ENCODE results near the gene GRAMD1B. TPM values are rescaled to one million over a fixed set of nuclear protein-coding genes. Genes with fewer than 3 reads are reported as not detected.

Gene GRAMD1B
- total and polyA plus RNA-seq, 2 donors (not counting 1 experiment from before 2014, with no cell fraction given), result 0.58 to 11.6 TPM

- POLR2A ChIA-PET, result no interaction called here
- no peak overlapping the region for H2AFZ ChIP-seq (ENCODE audit: insufficient read depth, low read depth, low read length, poor library complexity, severe bottlenecking)
- Mint-ChIP-seq H3K27ac (no peak overlapping the region), H3K4me1 (peaks cover 23% of the 10 kb centered on the region), H3K9me3 (ENCODE audit: insufficient read depth) (no peaks in the 10 kb centered on the region), H3K27me3 (no peaks in the 10 kb centered on the region), H3K4me3 (no peak overlapping the region)
- no peaks in the 10 kb centered on the region for H3K27me3 ChIP-seq (replicated peaks in 1 of 4; ENCODE audit: control extremely low read depth in 1 of 4, control insufficient read depth in 3 of 4, insufficient read depth in 4 of 4, low read length in 3 of 4)
- no peaks in the 10 kb centered on the region for H3K36me3 ChIP-seq (replicated peaks in 1 of 2; ENCODE audit: control extremely low read depth in 1 of 2, control insufficient read depth in 1 of 2, extremely low read depth in 1 of 2, insufficient read depth in 2 of 2, low read length in 1 of 2)
- no peaks in the 10 kb centered on the region for H3K9me3 ChIP-seq (ENCODE audit: control extremely low read depth in 1 of 3, control insufficient read depth in 2 of 3, insufficient read depth in 1 of 3, low read length in 2 of 3)
- no peak for TF ChIP-seq EZH2 (IDR thresholded peaks at IDR 0.05; ENCODE audit: borderline replicate concordance, insufficient read depth, low read depth, low read length, poor library complexity, severe bottlenecking)
- no peaks in the 10 kb centered on the region for H4K20me1 ChIP-seq (ENCODE audit: control insufficient read depth, insufficient read depth, low read length, poor library complexity, severe bottlenecking)
- no peak overlapping the region for H3K9ac ChIP-seq (ENCODE audit: low read length)
- H3K4me3 ChIP-seq (ENCODE audit: control extremely low read depth in 1 of 5, extremely low read depth in 1 of 5, insufficient read depth in 1 of 5, low read depth in 2 of 5, low read length in 4 of 5), result no peak overlapping the region
- DNase-seq (no peak), ATAC-seq (ENCODE audit: low read depth) (no peak)
- H3K4me2 ChIP-seq (replicated peaks; ENCODE audit: low read depth, low read length, poor library complexity, severe bottlenecking), result no peak overlapping the region
- H3K79me2 ChIP-seq (ENCODE audit: control insufficient read depth, insufficient read depth, low read length), result no peaks in the 10 kb centered on the region
- intact Hi-C loops (cut with micrococcal nuclease), result no loop called here
- WGBS (ENCODE audit: insufficient coverage), result 91% methylated on average over 4 of the region's 5 CpGs
- no peak overlapping the region for H3K27ac ChIP-seq (ENCODE audit: low read length in 2 of 2)
- CTCF ChIA-PET, result interaction anchor here (1.2 to 4.0 kb wide), 5 partner anchors 11 to 128 kb away, joined by 3 to 40 read pairs (median 7); no protein-coding TSS in a partner anchor
- H3K4me1 ChIP-seq (ENCODE audit: control insufficient read depth in 2 of 2, insufficient read depth in 2 of 2, low read length in 2 of 2), result peaks cover 9 to 16% of the 10 kb centered on the region in 2 donors
These were observed 149.4 kb downstream of the GRAMD1B start for GRCh38 chr11:123579482-123579812.

GRCh38 chr11:123580137-123580536 lies 150.1 kb downstream of the GRAMD1B start:
- peaks cover 9 to 16% of the 10 kb centered on the region in 2 donors for H3K4me1 ChIP-seq (ENCODE audit: control insufficient read depth in 2 of 2, insufficient read depth in 2 of 2, low read length in 2 of 2)
- no peak overlapping the region for H3K4me3 ChIP-seq (ENCODE audit: control extremely low read depth in 1 of 5, extremely low read depth in 1 of 5, insufficient read depth in 1 of 5, low read depth in 2 of 5, low read length in 4 of 5)
- Mint-ChIP-seq H3K27ac (no peak overlapping the region), H3K9me3 (ENCODE audit: insufficient read depth) (no peaks in the 10 kb centered on the region), H3K4me3 (no peak overlapping the region), H3K4me1 (peaks cover 18% of the 10 kb centered on the region), H3K27me3 (no peaks in the 10 kb centered on the region)
- ATAC-seq (ENCODE audit: low read depth) (no peak), DNase-seq (no peak)
- no peaks in the 10 kb centered on the region for H4K20me1 ChIP-seq (ENCODE audit: control insufficient read depth, insufficient read depth, low read length, poor library complexity, severe bottlenecking)
- no peaks in the 10 kb centered on the region for H3K27me3 ChIP-seq (replicated peaks in 1 of 4; ENCODE audit: control extremely low read depth in 1 of 4, control insufficient read depth in 3 of 4, insufficient read depth in 4 of 4, low read length in 3 of 4)
- TF ChIP-seq EZH2 (IDR thresholded peaks at IDR 0.05; ENCODE audit: borderline replicate concordance, insufficient read depth, low read depth, low read length, poor library complexity, severe bottlenecking) (no peak), CTCF (IDR thresholded peaks at IDR 0.05) (no peak)
- POLR2A ChIA-PET, result no interaction called here
- H3K79me2 ChIP-seq (ENCODE audit: control insufficient read depth, insufficient read depth, low read length), result no peaks in the 10 kb centered on the region
- no peaks in the 10 kb centered on the region for H3K9me3 ChIP-seq (ENCODE audit: control extremely low read depth in 1 of 3, control insufficient read depth in 2 of 3, insufficient read depth in 1 of 3, low read length in 2 of 3)
- 98% methylated on average over 6 of the region's 6 CpGs for WGBS (ENCODE audit: insufficient coverage)
- CTCF ChIA-PET, result interaction anchor here (0.6 to 4.0 kb wide), 19 partner anchors 8 to 750 kb away, joined by 3 to 40 read pairs (median 4); no protein-coding TSS in a partner anchor
- no peak overlapping the region for H3K4me2 ChIP-seq (replicated peaks; ENCODE audit: low read depth, low read length, poor library complexity, severe bottlenecking)
- H3K36me3 ChIP-seq (replicated peaks in 1 of 2; ENCODE audit: control extremely low read depth in 1 of 2, control insufficient read depth in 1 of 2, extremely low read depth in 1 of 2, insufficient read depth in 2 of 2, low read length in 1 of 2), result no peaks in the 10 kb centered on the region
- H3K27ac ChIP-seq (ENCODE audit: low read length in 2 of 2), result no peak overlapping the region
- intact Hi-C loops (cut with micrococcal nuclease), result loop anchor here (1.0 kb wide), 2 partner anchors 127 to 131 kb away; no protein-coding TSS in a partner anchor
- peak overlapping the region; percentile 17 for H2AFZ ChIP-seq (ENCODE audit: insufficient read depth, low read depth, low read length, poor library complexity, severe bottlenecking)
- H3K9ac ChIP-seq (ENCODE audit: low read length), result no peak overlapping the region
